HG03442 (cell line): ENCODE measurements around the gene RSRC1.
A peak's percentile ranks its signal among the peaks of the same experiment; 100 is the strongest.
"Not testable (repeated sequence)": the region's sequence is repeated elsewhere in the genome, so short reads cannot be mapped to it uniquely, and the experiment has no call there.

ENCODE experiments used
- ATAC-seq: cut with Tn5 transposase; IDR thresholded peaks from one replicate; pipeline ENCODE4 v1.9.1; 2021; ENCODE audit warnings: mild to moderate bottlenecking, moderate library complexity; ENCODE audit not compliant: unreplicated experiment

Gene RSRC1

GRCh38 chr3:158100681-158101080 lies 9.2 kb upstream of the RSRC1 start:
- no peak for ATAC-seq

- ATAC-seq: no peak
Measured at GRCh38 chr3:158101335-158102241, 8.3 kb upstream of the RSRC1 start.

- no peak for ATAC-seq
Measured at GRCh38 chr3:158102242-158103080, 7.4 kb upstream of the RSRC1 start.

GRCh38 chr3:158103081-158103886 lies 6.6 kb upstream of the RSRC1 start:
- no peak for ATAC-seq

- ATAC-seq: no peak
Measured at GRCh38 chr3:158103887-158104327, 6.0 kb upstream of the RSRC1 start.

GRCh38 chr3:158104431-158104921 lies 5.4 kb upstream of the RSRC1 start:
- ATAC-seq: no peak

GRCh38 chr3:158105119-158105709 lies 4.7 kb upstream of the RSRC1 start:
- no peak for ATAC-seq

- ATAC-seq: no peak
Measured at GRCh38 chr3:158105710-158106253, 4.1 kb upstream of the RSRC1 start.

GRCh38 chr3:158106766-158107471 lies 3.0 kb upstream of the RSRC1 start:
- no peak for ATAC-seq

- no peak for ATAC-seq
Measured at GRCh38 chr3:158107605-158108444, 2.1 kb upstream of the RSRC1 start.

- ATAC-seq: no peak
Measured at GRCh38 chr3:158108445-158108985, 1.4 kb upstream of the RSRC1 start.

GRCh38 chr3:158109295-158109803 lies 540 bp upstream of the RSRC1 start:
- peak; percentile 1 for ATAC-seq

- ATAC-seq: peak; percentile 2
Measured at GRCh38 chr3:158110658-158111018, 749 bp downstream of the RSRC1 start.

GRCh38 chr3:158111861-158112260 lies 2.0 kb downstream of the RSRC1 start:
- ATAC-seq: no peak

GRCh38 chr3:158113595-158113994 lies 3.7 kb downstream of the RSRC1 start:
- not testable (repeated sequence) for ATAC-seq

- ATAC-seq: no peak
Measured at GRCh38 chr3:158120330-158120729, 10.4 kb downstream of the RSRC1 start.

GRCh38 chr3:158121295-158121694 lies 11.4 kb downstream of the RSRC1 start:
- ATAC-seq: peak; percentile 92

- ATAC-seq: not testable (repeated sequence)
Measured at GRCh38 chr3:158122721-158123120, 12.8 kb downstream of the RSRC1 start.
